Tibial artery (tissue), 4 donors: ENCODE measurements around the gene TMEFF1.

Experiments
- DNase-seq, 2 donors: peaks; one replicate each; pipeline ENCODE4 v3.0.0-alpha.2; 2019
- H3K27ac ChIP-seq, 2 donors: fragments of 200-600 bp; sonication (generic) in 1 of 2; 1 replicate in 1 of 2; 2 replicates in 1 of 2; pipeline ENCODE4 v1.5.1; 2018 to 2019; ENCODE audit warnings: mild to moderate bottlenecking in 1 of 2
- H3K27me3 ChIP-seq, 2 donors: fragments of 200-600 bp; sonication (generic) in 1 of 2; one replicate each; pipeline versions ENCODE4 v1.5.1 to v1.6.0; 2016 to 2019
- H3K36me3 ChIP-seq, 3 donors: fragments of 200-600 bp; sonication (generic) in 2 of 3; one replicate each; pipeline ENCODE4 v1.5.1; 2016 to 2019; ENCODE audit warnings: mild to moderate bottlenecking in 2 of 3
- H3K4me1 ChIP-seq, 4 donors: fragments of 200-600 bp; sonication (generic) in 2 of 4; 1 replicate in 3 of 4; 2 replicates in 1 of 4; pipeline ENCODE4 v1.5.1; 2016 to 2019
- H3K4me3 ChIP-seq, 2 donors: fragments of 200-600 bp; sonication (generic) in 1 of 2; 1 replicate in 1 of 2; 2 replicates in 1 of 2; pipeline ENCODE4 v1.5.1; 2018 to 2019; ENCODE audit warnings: mild to moderate bottlenecking in 2 of 2
- H3K9me3 ChIP-seq, 3 donors: fragments of 200-600 bp; sonication (generic) in 1 of 3; one replicate each; pipeline ENCODE4 v1.5.1; 2016 to 2019
- CTCF ChIP-seq, 2 experiments: fragments of 200-600 bp in 1 of 2; fragments of 450-650 bp in 1 of 2; IDR thresholded peaks; one replicate each; pipeline ENCODE4 v1.5.1; 2017 to 2019; ENCODE audit warnings: antibody characterized with exemption in 2 of 2, mild to moderate bottlenecking in 1 of 2, moderate library complexity in 1 of 2
- intact Hi-C: fragments of 100-400 bp; cut with DNase I; formaldehyde crosslinking; loops from one replicate; pipeline ENCODE4 v1.15.0; 2023; ENCODE audit warnings: low total_unique reads

TMEFF1 gene

GRCh38 chr9:100601216-100601615 is 128.3 kb downstream of the TMEFF1 start:
- no peaks in the 10 kb centered on the region for H3K27me3 ChIP-seq
- H3K9me3 ChIP-seq: no peaks in the 10 kb centered on the region
- intact Hi-C loops: no loop called here
- no peak overlapping the region for H3K27ac ChIP-seq
- DNase-seq: no peak
- no peaks in the 10 kb centered on the region for H3K36me3 ChIP-seq
- peaks cover 0 to 14% (median 7%) of the 10 kb centered on the region in 4 donors for H3K4me1 ChIP-seq
- TF ChIP-seq CTCF (IDR thresholded peaks at IDR 0.05): peak in 1 of 2 experiments; percentile 18
- H3K4me3 ChIP-seq: no peak overlapping the region

GRCh38 chr9:100602342-100602801 is 129.4 kb downstream of the TMEFF1 start:
- intact Hi-C loops: no loop called here
- DNase-seq: no peak
- H3K27me3 ChIP-seq: no peaks in the 10 kb centered on the region

GRCh38 chr9:100605405-100605804 is 132.5 kb downstream of the TMEFF1 start:
- TF ChIP-seq CTCF (IDR thresholded peaks at IDR 0.05): no peak

More at GRCh38 chr9:100602342-100602801, 129.4 kb downstream of the TMEFF1 start:
- Histone ChIP-seq H3K9me3 (no peaks in the 10 kb centered on the region), H3K4me1 (peaks cover 0 to 14% (median 7%) of the 10 kb centered on the region in 4 donors), H3K4me3 (no peak overlapping the region), H3K36me3 (no peaks in the 10 kb centered on the region), H3K27ac (no peak overlapping the region)
- TF ChIP-seq CTCF (IDR thresholded peaks at IDR 0.05): peak; percentile 27 to 37

GRCh38 chr9:100619194-100619593 is 146.2 kb downstream of the TMEFF1 start:
- intact Hi-C loops: no loop called here
- H3K4me1 ChIP-seq: no peaks in the 10 kb centered on the region
- no peak for TF ChIP-seq CTCF (IDR thresholded peaks at IDR 0.05)
- H3K4me3 ChIP-seq: no peak overlapping the region
- H3K36me3 ChIP-seq: no peaks in the 10 kb centered on the region
- DNase-seq: no peak
- H3K27me3 ChIP-seq: no peaks in the 10 kb centered on the region
- H3K27ac ChIP-seq: no peak overlapping the region
- H3K9me3 ChIP-seq: peaks cover 0 to 11% (median 11%) of the 10 kb centered on the region in 3 donors

More at GRCh38 chr9:100605405-100605804, 132.5 kb downstream of the TMEFF1 start:
- Histone ChIP-seq H3K36me3 (no peaks in the 10 kb centered on the region), H3K9me3 (no peaks in the 10 kb centered on the region), H3K27ac (no peak overlapping the region), H3K4me1 (no peaks in the 10 kb centered on the region), H3K4me3 (no peak overlapping the region), H3K27me3 (no peaks in the 10 kb centered on the region)
- DNase-seq: no peak
- intact Hi-C loops: no loop called here

GRCh38 chr9:100619665-100620064 is 146.7 kb downstream of the TMEFF1 start:
- intact Hi-C loops: no loop called here
- Histone ChIP-seq H3K4me1 (no peaks in the 10 kb centered on the region), H3K4me3 (no peak overlapping the region), H3K9me3 (peaks cover 0 to 11% (median 11%) of the 10 kb centered on the region in 3 donors), H3K36me3 (no peaks in the 10 kb centered on the region), H3K27ac (no peak overlapping the region), H3K27me3 (no peaks in the 10 kb centered on the region)
- no peak for TF ChIP-seq CTCF (IDR thresholded peaks at IDR 0.05)
- no peak for DNase-seq

- H3K27ac ChIP-seq: no peak overlapping the region
- H3K36me3 ChIP-seq: no peaks in the 10 kb centered on the region
- peaks cover 0 to 3% (median 0%) of the 10 kb centered on the region in 3 donors for H3K9me3 ChIP-seq
- TF ChIP-seq CTCF (IDR thresholded peaks at IDR 0.05): no peak
- no peaks in the 10 kb centered on the region for H3K4me1 ChIP-seq
- H3K4me3 ChIP-seq: no peak overlapping the region
- DNase-seq: no peak
- no peaks in the 10 kb centered on the region for H3K27me3 ChIP-seq
- intact Hi-C loops: no loop called here
Observed at GRCh38 chr9:100623969-100624368, 151.0 kb downstream of the TMEFF1 start.
